Activated T-helper 1 cell treated with anti-CD3 and anti-CD28 coated beads, Interleukin-12 subunit alpha, Interleukin-12 subunit beta, Interleukin-2, Interleukin-4 antibody, amounts not matched to agents 30 ng/mL and 10 ng/mL and 1 ng/mL, durations not matched to agents 14 hours and 24 hours and 36 hours (primary cell): Measurements from ENCODE around the gene CATSPER2. TPM values are rescaled to one million over a fixed set of nuclear protein-coding genes. Genes with fewer than 3 reads are reported as not detected.
"Not testable (repeated sequence)": the region's sequence is repeated elsewhere in the genome, so short reads cannot be mapped to it uniquely, and the experiment has no call there.

ENCODE experiments used
- DNase-seq: peaks from one replicate; pipeline ENCODE4 v3.0.0; 2021; ENCODE audit warnings: low spot score
- H3K27ac Mint-ChIP-seq: one replicate; pipeline ENCODE4 v1.8.0; 2021; ENCODE audit warnings: mild to moderate bottlenecking, mixed read lengths
- H3K27me3 Mint-ChIP-seq: one replicate; pipeline ENCODE4 v1.8.0; 2022; ENCODE audit warnings: mild to moderate bottlenecking, moderate library complexity, mixed read lengths; ENCODE audit not compliant: insufficient read depth
- H3K36me3 Mint-ChIP-seq: one replicate; pipeline ENCODE4 v1.8.0; 2021; ENCODE audit warnings: low read depth, mixed read lengths
- H3K4me1 Mint-ChIP-seq: one replicate; pipeline ENCODE4 v1.8.0; 2021; ENCODE audit warnings: low read depth, mixed read lengths
- H3K4me3 Mint-ChIP-seq: one replicate; pipeline ENCODE4 v1.8.0; 2021; ENCODE audit warnings: mild to moderate bottlenecking, moderate library complexity, mixed read lengths
- H3K9me3 Mint-ChIP-seq: one replicate; pipeline ENCODE4 v1.8.0; 2021; ENCODE audit warnings: mixed read lengths
- intact Hi-C: fragments of 100-400 bp; cut with micrococcal nuclease; formaldehyde crosslinking; loops from one replicate; pipeline ENCODE4 v1.15.1; 2024
- total RNA-seq: library from RNA; stranded (reverse); gene quantifications from 2 replicates; pipeline ENCODE4 v1.2.3, GENCODE V29; 2022

Gene CATSPER2
- 8.1 and 8.9 TPM in 2 replicates for total RNA-seq

DNA sequence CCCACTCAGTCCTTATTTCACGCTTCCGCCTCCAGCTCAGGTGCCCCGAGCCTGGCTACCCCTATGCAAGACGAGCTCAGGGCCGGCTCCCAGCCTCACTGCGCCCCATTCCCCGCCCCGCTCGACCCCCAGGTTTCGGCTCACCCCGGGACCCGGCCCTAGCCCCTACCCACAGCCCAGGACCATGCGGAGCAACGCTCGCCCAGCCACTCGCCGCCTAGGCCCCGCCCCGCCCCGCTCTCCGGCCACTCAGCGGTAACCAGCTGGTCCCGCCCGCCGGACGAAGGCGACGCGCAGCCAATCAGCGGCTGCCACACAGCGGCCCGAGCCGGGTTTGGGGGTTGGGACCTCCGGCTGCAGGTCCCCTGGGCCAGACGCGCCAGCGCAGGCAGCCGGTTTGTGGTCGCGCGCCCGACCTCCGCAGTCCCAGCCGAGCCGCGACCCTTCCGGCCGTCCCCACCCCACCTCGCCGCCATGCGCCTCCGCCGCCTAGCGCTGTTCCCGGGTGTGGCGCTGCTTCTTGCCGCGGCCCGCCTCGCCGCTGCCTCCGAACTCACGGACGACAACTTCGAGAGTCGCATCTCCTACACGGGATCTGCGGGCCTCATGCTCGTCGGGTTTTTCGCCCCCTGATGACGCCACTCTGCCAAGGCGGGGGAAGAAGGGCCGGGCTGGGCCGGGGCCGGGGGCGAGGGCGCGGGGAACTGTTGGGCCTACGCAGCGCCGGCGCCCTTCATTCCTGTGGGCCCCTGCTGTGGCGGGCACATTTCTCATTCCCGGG lies at the start of gene CATSPER2:
Gene CATSPER2 (minus strand): TSS at position 196 of the 781 bp plus-strand sequence. CDS start 783 bp downstream, outside the sequence.
- Mint-ChIP-seq H3K27ac (no peak within 1 kb of the TSS), H3K36me3 (peaks cover 5% of the 10 kb centered on the region), H3K4me3 (no peak within 1 kb of the TSS), H3K27me3 (no peaks in the 10 kb centered on the region), H3K9me3 (no peaks in the 10 kb centered on the region), H3K4me1 (no peaks in the 10 kb centered on the region)
- no peak for DNase-seq
- intact Hi-C loops: no loop called here

DNA sequence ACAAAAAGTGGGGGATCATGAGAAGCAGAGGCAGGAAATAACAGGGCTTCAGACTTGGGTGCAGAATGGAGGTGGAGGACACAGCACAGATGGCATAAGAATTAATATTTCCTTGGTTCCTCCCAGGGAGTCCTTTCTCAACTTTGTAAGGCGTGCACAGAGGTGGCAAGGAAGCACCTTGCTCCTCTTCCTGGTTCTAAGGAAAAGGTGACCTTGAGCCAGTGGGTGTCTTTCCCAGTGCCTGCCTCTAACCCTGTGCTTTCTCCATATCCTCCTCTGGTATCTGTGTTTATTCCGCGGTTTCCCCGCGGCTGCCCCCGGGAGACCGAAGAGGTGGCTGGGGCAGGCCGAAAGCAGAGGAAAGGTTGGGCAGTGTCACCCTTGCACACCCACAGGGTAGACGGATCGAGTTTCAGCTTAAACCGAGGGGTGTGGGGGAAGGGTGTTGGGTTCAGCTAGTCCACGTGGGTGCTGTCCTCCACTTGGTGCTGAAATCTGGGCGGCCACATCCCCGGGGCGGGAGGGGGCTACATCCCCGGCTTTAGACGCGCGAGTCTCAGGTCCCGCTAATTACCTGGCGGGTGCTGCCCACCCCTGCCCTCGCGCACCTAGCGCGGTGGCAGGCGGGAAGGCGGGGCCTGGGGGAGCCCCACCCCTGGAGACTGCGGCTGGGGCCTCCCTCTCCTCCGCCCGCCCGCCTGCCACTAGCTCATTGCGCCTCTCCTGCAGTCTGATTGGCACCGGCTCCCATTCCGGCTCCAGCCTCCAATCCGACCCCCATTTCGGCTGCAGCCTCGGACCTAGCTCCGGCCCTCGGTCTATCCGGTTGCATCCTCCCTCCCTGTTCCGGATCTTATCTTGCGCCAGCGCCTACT lies 44.7 kb upstream of the CATSPER2 start, which contains the start of gene CKMT1A:
Gene CKMT1A (plus strand): TSS at position 712 of the 875 bp plus-strand sequence. CDS start 192 bp downstream, outside the sequence.
- H3K9me3 Mint-ChIP-seq, intact Hi-C loops, H3K36me3 Mint-ChIP-seq, H3K27ac Mint-ChIP-seq, DNase-seq, H3K27me3 Mint-ChIP-seq, H3K4me3 Mint-ChIP-seq, H3K4me1 Mint-ChIP-seq: not testable (repeated sequence)

DNA sequence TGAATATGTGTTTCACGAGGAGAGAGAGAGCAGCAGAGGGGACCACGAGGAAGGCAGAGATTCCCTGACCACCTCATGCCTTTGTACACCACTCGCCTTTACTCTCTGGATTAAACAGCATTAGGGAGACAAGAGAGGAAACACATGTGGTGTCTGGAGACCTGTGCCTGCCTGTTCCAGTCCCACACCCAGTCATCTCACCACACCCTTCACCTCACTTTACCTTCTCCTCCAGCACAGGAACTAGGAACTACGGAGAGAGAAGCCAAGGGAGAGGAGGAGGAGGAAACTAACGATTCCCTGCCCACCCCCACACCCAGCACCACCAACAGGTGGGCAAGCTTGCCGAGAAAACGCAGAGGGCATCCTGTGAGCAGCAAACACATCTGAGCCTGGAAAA lies 44.0 kb upstream of the CATSPER2 start:
- intact Hi-C loops, H3K27me3 Mint-ChIP-seq, H3K9me3 Mint-ChIP-seq: not testable (repeated sequence)

DNA sequence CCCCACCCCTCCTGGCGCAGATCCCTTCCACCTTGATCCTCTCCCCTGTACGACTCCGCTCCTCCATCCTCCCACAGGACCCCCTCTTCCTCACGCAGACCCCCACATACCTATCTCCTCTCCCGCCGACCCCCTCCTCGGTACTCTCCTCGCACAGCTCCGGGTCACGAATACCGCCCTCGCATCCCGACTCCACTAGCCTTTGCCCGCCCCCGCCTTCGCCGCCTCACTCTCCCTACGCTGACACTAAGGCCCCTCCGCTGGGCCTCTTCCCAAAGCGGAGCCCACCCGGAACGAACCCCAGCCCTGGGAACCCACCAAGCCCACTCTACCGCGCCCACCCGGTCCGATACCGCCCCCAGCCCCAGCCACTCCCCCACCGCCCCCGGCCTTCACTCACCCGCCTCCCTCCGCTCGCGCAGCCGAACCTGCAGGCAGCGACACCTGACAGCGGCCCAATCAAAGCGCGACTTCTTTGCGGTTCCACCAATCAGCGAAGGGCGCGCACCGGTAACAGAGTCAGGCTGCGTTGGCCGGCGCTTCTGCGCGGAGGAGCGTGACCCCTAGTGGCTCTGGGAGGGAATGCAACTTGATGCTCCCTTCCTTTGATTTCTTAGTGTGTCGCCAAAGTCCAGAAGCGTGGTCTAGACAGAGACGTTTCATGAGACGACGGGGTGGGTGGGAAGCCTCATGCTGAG lies 41.1 kb upstream of the CATSPER2 start:
- DNase-seq, H3K4me1 Mint-ChIP-seq, H3K36me3 Mint-ChIP-seq, H3K4me3 Mint-ChIP-seq, H3K27me3 Mint-ChIP-seq, H3K27ac Mint-ChIP-seq, intact Hi-C loops, H3K9me3 Mint-ChIP-seq: not testable (repeated sequence)

More for the DNA sequence above, 44.0 kb upstream of the CATSPER2 start:
- not testable (repeated sequence) for H3K27ac Mint-ChIP-seq, H3K4me3 Mint-ChIP-seq, DNase-seq, H3K4me1 Mint-ChIP-seq, H3K36me3 Mint-ChIP-seq

DNA sequence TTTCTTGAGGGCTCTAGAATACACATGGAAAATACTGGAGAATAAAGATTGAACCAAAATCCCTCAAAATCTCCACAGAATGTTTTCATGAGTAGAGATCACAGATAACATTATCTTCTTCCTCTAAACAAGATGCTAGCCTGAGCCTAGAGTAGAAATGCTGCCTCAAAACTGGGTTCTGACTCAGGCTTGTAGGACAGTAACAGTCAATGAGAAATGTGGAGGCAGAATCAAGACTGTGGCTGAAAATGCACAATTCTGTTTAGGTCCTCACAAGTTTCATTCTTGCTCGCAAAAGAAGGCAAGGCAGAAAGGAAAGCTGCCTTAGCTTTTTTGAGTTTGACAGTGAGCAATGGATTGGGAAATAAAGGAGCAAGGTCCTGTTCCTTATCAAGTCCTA lies 25.5 kb upstream of the CATSPER2 start:
- H3K4me1 Mint-ChIP-seq, H3K27ac Mint-ChIP-seq, DNase-seq, H3K4me3 Mint-ChIP-seq, H3K27me3 Mint-ChIP-seq, H3K9me3 Mint-ChIP-seq, intact Hi-C loops, H3K36me3 Mint-ChIP-seq: not testable (repeated sequence)

DNA sequence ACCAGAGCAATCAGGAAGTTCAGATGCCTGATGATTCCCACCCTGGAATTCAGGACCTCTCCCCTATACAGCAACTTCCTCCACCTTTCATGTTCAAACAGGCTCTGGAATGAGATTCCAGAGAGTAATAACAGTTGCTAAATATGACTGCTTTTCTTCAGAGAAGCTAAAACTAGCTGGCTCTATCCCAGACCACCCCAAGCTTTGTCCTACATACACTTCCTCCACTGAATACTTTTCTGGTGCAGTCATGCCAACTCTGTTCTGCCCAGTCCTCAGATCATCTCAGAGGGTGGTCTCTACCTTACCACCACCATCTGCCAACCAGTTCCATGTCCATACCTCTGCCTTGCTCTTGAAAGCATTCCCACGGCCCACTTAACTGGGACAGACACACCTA lies 17.5 kb upstream of the CATSPER2 start:
- intact Hi-C loops, H3K4me1 Mint-ChIP-seq, H3K36me3 Mint-ChIP-seq, DNase-seq, H3K27me3 Mint-ChIP-seq, H3K4me3 Mint-ChIP-seq, H3K27ac Mint-ChIP-seq, H3K9me3 Mint-ChIP-seq: not testable (repeated sequence)

DNA sequence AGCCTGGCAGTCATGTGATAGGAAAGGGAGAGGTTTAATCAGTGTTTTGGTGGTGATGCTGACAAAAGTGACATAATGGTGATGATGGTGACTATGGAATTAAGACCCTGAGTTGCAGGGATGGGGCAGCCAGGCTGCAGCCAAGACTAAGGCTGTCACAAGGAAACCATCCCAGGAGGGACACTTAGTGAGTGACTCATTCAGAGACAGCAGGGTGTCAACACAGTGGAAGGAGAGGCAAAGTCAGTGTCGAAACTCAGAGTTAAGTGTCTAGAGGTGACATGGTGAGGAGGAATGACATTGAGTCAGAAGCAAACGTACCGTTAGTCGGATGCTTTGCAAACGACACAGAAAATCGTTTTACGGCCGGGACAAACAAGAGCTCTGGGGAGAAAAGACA lies 14.7 kb upstream of the CATSPER2 start:
- H3K27me3 Mint-ChIP-seq, DNase-seq, H3K9me3 Mint-ChIP-seq, H3K4me3 Mint-ChIP-seq, H3K4me1 Mint-ChIP-seq, intact Hi-C loops, H3K27ac Mint-ChIP-seq, H3K36me3 Mint-ChIP-seq: not testable (repeated sequence)

DNA sequence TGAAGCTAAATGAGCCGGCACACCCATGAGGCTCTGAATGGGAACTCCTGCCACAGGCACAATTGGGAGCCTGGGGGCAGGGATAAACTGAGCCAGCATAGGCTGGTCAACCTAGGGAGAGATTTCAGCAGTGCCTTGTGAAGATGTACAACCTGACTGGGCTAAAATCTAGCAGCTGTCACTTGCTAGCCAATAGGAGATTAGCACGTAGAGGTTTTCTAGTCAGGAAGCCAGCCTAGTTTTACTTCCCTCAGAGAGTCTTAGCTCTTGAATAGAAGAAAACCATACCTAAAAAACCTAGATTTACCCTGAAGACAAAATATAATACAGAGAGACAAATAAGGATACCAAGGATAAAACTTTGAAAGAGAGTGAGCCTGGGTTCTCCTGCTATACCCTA lies 13.6 kb upstream of the CATSPER2 start:
- H3K9me3 Mint-ChIP-seq, H3K27ac Mint-ChIP-seq, H3K4me3 Mint-ChIP-seq, intact Hi-C loops, DNase-seq, H3K4me1 Mint-ChIP-seq, H3K36me3 Mint-ChIP-seq, H3K27me3 Mint-ChIP-seq: not testable (repeated sequence)

DNA sequence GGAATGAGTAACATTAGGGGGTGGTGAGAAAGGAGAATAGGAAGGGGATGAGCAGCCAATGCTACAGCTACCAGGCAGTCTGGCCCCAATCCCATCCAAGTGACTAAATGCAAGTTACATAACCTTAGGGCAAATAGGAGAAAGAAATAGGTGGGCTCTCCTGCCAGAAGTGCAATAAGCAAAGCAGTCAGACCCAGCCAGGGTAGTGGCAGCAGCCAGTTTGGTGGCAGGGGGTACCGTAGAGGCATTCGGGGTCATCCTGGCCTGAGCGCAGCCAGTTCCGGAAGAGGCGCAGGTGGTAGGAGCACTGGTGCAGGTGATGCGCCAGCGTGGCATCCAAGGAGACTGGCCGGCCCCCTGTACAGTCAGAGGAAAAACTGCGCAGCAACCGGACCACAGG lies 11.1 kb upstream of the CATSPER2 start:
- H3K27me3 Mint-ChIP-seq, H3K9me3 Mint-ChIP-seq, H3K4me3 Mint-ChIP-seq, H3K4me1 Mint-ChIP-seq, intact Hi-C loops, H3K36me3 Mint-ChIP-seq, H3K27ac Mint-ChIP-seq, DNase-seq: not testable (repeated sequence)

DNA sequence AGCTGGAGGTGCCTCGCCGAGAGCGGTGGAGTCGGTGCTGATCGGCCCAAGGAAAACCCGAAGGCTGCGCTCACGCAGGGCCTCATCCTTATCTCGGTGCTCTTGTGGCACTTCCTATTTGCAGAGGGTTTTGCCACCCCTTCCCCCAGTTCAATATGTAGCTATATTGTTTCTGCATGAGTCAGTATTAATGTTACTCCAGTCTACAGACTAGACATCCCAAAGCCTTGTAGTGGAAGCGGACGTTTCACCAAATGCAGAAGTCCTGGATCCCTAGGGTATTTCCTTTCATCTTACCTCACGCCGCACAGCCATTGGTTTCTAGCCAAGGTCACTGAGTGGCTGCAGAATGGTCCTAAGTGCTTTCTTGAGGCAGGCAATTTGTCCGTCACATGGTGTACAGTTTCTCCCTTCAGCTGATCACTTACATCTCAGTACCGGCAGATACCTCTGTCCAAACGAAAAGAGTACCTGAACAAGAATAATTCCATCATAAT lies 834 bp upstream of the CATSPER2 start:
- intact Hi-C loops, H3K4me1 Mint-ChIP-seq, H3K9me3 Mint-ChIP-seq, DNase-seq, H3K27me3 Mint-ChIP-seq, H3K4me3 Mint-ChIP-seq, H3K36me3 Mint-ChIP-seq, H3K27ac Mint-ChIP-seq: not testable (repeated sequence)

DNA sequence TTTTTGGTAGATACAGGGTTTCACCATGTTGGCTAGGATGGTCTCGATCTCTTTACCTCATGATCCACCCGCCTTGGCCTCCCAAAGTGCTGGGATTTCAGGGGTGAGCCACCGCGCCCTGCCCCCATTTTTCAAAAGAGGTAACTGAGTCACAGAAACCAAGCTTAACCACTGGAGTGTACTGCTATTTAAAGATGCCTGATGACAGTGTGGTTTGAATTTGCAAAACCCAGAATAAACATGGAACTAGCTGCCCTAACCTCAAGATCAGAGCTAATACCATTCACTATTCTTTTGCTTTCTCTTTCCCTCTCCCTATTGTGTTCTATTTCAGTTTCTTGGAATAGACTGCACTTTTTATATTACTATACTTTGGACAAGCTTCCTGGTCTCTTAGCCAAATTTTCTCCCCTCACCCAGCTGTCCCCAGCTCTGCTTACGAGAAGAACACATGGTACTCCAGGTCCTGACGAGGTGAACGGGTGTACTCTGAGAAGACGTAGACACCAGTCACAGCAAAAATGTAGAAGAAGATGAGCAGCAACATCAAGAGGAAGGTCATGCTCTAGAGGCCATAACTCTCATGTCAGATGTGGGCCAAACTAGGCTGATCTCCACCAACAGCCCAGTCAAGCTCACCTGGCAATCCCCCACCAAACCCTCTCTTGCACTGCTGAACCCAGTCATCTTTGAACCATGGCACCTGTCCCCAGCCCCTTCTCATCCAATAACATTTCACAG lies 10.0 kb downstream of the CATSPER2 start:
- H3K36me3 Mint-ChIP-seq, H3K27me3 Mint-ChIP-seq, H3K9me3 Mint-ChIP-seq, H3K4me3 Mint-ChIP-seq, H3K4me1 Mint-ChIP-seq, H3K27ac Mint-ChIP-seq, intact Hi-C loops, DNase-seq: not testable (repeated sequence)

DNA sequence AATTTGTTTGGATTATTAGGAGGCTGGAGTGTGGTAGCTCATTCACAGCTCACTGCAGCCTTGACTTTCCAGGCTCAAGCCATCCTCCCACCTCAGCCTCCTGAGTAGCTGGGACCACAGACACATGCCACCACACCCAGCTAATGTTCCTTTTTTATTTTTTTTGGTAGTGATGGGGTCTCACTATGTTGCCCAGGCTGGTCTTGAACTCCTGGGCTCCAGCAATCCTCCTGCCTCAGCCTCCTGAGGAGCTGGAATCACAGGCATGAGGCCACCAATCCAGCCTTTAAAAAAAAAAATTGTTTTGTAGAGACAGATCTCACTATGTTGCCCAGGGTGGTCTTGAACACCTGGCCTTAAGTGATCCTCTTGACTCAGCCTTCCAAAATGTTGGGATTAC lies 21.7 kb downstream of the CATSPER2 start:
- H3K27ac Mint-ChIP-seq, H3K27me3 Mint-ChIP-seq, H3K4me3 Mint-ChIP-seq, H3K36me3 Mint-ChIP-seq, DNase-seq, intact Hi-C loops, H3K9me3 Mint-ChIP-seq, H3K4me1 Mint-ChIP-seq: not testable (repeated sequence)
